Fibroblast of the aortic adventitia (primary cell): ENCODE results near the gene ZNF423. TPM values are rescaled to one million over a fixed set of nuclear protein-coding genes. Genes with fewer than 3 reads are reported as not detected.

Experiments
- DNase-seq: peaks from one replicate; pipeline ENCODE4 v3.0.0-alpha.2; 2010; ENCODE audit warnings: low read depth
- H3K4me3 ChIP-seq: 2 replicates; pipeline ENCODE4 v1.5.1; 2011; ENCODE audit warnings: low read depth, mild to moderate bottlenecking, control low read depth, low read length, moderate library complexity
- total RNA-seq: library from RNA; depleted of rRNA; stranded (reverse); fragments of >200 nt; gene quantifications from 2 replicates; pipeline ENCODE4 v1.2.3, GENCODE V29; 2012; ENCODE audit warnings: low replicate concordance
- TF ChIP-seq, protein P1 (sequence below): IDR thresholded peaks from 2 replicates; pipeline ENCODE4 v1.5.1; 2011; ENCODE audit warnings: mild to moderate bottlenecking, low read length, control low read depth, inconsistent platforms; ENCODE audit not compliant: insufficient read depth

Gene ZNF423
- total RNA-seq, 1 donor: 13.5 TPM

DNA sequence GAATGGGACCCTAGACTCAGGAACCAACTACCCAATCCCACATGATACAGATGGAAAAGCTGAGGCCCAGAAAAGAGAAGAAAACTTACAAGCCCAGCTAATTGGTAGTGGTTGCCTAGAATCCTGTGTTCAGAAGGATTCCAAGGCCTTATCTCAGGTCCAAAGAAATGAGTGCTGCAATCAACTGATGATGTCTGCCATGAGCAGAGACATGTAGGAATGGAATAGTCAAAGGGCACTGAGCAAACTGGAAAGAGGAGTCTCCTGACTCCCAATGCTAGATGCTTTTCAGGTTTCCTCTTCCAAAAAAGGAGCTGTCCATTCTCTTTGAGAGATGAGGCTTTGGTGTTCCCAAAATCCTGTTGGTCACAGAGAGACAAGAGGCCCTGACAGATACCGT, 210.6 kb downstream of the ZNF423 start:
- no peak for DNase-seq

DNA sequence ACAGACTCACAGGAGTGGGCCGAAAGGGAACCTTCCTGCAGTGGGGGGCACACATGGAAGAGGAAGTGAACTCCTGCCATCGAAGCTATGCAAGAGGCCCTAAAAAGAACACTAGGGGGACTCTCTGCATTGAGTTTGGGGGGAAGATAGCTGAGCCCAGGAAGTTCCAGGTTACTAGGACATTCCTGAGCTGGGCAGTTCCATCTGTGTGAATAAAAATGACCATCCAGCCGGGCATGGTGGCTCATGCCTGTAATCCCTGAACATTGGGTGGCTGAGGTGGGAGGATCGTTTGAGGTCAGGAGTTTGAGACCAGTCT, 211.8 kb downstream of the ZNF423 start:
- TF ChIP-seq, protein P1, sequence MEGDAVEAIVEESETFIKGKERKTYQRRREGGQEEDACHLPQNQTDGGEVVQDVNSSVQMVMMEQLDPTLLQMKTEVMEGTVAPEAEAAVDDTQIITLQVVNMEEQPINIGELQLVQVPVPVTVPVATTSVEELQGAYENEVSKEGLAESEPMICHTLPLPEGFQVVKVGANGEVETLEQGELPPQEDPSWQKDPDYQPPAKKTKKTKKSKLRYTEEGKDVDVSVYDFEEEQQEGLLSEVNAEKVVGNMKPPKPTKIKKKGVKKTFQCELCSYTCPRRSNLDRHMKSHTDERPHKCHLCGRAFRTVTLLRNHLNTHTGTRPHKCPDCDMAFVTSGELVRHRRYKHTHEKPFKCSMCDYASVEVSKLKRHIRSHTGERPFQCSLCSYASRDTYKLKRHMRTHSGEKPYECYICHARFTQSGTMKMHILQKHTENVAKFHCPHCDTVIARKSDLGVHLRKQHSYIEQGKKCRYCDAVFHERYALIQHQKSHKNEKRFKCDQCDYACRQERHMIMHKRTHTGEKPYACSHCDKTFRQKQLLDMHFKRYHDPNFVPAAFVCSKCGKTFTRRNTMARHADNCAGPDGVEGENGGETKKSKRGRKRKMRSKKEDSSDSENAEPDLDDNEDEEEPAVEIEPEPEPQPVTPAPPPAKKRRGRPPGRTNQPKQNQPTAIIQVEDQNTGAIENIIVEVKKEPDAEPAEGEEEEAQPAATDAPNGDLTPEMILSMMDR: peak; percentile 59
- peak; percentile 54 for DNase-seq
- no peak overlapping the region for H3K4me3 ChIP-seq

More for the DNA sequence above, 210.6 kb downstream of the ZNF423 start:
- TF ChIP-seq, protein P1: no peak
- no peak overlapping the region for H3K4me3 ChIP-seq

DNA sequence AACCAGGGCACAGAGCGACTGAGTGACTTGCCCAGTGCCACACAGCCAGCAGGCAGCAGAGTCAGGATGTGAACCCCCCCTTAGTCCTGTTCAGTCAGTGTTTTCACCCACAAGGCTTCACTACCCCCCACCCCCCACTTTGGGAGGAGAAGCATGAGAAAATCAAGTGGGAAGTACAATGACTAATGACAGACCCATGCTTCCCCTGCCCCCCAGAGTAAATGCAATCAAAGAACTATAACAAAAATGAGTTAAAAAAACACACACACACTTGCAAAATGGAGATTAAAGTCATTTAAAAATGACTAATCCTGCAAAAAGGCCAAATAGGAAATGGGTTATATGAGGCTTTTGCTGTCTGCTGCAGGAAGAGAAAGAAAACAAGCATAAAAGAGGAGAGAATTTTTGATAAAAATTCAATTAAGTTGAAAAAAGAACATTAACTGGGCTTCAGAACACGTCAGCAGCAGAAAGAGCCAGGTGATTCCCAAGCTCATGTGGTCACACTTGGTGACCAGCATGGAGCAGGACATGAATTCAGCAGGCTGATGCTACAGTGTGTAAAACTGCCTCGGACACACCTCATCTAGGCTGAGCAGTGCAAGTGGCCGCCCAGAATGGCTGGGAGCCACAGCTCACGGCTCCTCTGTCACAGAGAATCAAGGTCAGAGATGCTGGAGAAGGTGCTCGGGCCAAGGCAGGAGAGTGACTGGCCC, 212.3 kb downstream of the ZNF423 start:
- peak; percentile 84 for DNase-seq
- TF ChIP-seq, protein P1: no peak
- no peak overlapping the region for H3K4me3 ChIP-seq

- TF ChIP-seq, protein P1: no peak
- H3K4me3 ChIP-seq: no peak overlapping the region
- DNase-seq: no peak
Observed at GRCh38 chr16:49641250-49641649, 214.7 kb downstream of the ZNF423 start.

DNA sequence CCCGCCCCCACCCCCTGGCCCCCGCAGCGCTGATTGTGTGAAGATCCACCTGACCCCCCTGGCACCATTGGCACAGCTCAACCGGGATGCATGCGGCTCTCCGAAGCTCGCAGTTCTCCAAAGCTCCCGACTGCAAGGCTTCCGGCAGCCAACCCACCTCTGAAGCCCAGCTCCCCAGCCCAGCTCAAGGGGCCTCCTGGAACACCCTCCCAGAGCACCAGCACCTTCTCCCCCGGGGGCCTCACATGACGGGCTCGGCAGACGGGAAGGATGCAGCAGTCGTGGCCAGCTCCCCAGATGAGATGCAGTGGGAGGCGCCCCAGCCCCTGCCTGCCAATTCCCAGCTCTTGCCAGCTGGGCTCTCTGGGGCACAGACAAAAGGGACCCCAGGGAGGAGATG, 215.3 kb downstream of the ZNF423 start:
- no peak overlapping the region for H3K4me3 ChIP-seq
- TF ChIP-seq, protein P1: no peak
- no peak for DNase-seq

DNA sequence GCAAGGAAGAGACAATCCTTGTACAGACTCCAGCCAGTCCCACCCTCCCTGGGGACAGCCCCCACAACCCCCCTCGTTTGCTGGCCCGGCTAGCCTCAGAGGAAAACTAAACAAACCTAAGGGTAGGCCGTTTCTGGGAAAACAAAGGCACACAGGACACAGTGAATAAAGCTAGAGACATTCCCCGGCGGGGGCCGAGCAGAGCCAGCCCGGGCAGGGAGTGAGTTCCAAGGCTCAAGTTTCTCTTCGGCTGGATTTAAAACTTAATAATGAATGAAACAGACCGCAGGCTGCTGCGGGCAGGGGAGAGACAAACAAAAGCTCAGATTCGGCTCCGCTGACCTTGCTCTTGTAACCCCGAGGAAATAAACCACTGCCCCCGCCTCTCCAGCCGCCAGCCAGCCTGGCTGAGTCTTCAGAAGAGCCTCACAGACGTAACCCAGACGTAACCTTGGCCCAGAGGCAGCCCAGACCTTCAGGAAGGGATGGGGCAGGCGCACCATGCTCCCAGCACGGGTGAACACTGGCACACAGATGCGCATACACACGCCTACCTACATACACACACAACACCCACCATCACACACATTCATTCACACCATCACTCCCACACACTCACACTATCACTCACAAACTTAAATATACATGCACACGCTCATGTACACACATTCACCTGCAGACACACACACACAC, 216.0 kb downstream of the ZNF423 start:
- H3K4me3 ChIP-seq: no peak overlapping the region
- peak; percentile 72 for DNase-seq
- TF ChIP-seq, protein P1: no peak
